Mononuclear cell (primary cell): ENCODE measurements around the gene PDE6B. TPM values are rescaled to one million over a fixed set of nuclear protein-coding genes. Genes with fewer than 3 reads are reported as not detected.
"Not testable (repeated sequence)": the region's sequence is repeated elsewhere in the genome, so short reads cannot be mapped to it uniquely, and the experiment has no call there.

Experiments
- H3K27me3 ChIP-seq: 2 replicates; pipeline ENCODE4 v1.6.0; 2011; ENCODE audit warnings: low read length, control low read depth; ENCODE audit not compliant: insufficient read depth
- H3K4me1 ChIP-seq: 2 replicates; pipeline ENCODE4 v1.5.1; 2011; ENCODE audit warnings: mild to moderate bottlenecking, low read length, control low read depth; ENCODE audit not compliant: insufficient read depth
- H3K4me3 ChIP-seq: 2 replicates; pipeline ENCODE4 v1.5.1; 2011; ENCODE audit warnings: mild to moderate bottlenecking, low read length, moderate library complexity
- H3K9me3 ChIP-seq: 2 replicates; pipeline ENCODE4 v1.5.1; 2011; ENCODE audit warnings: low read depth, mild to moderate bottlenecking, control low read depth, low read length
- total RNA-seq: library from RNA; depleted of rRNA; stranded (reverse); fragments of >200 nt; gene quantifications from one replicate; pipeline ENCODE4 v1.2.3, GENCODE V29; 2012

The PDE6B gene
- total RNA-seq, 1 donor, result 10.4 TPM

DNA sequence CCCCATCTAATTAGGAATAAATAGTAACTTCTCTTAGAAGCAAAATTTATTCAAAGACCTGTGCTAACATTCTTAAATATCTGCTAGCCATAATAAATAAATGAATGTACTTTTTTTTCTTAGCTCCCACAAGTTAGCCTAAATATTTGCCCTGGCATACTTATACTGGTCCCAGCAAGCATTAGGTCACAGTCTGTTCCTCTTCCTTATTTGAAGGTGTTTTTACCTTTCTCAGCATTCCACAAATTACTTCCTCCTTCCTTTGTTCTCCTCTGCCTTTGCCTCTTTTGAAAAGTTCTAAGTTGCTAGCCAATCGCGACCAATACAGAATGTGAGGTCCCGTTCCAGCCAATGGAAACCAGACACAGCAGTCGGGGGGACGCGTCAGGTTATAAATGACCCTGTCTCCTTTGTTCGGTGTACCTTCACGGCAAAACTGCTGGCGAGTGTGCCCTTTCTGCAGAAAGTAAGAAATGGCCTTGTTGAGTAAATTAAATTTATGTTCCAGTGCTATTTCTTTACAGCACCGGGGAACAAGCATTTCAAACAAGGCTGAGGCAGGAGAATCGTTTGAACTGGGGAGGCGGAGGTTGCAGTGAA, 69.1 kb downstream of the PDE6B start:
- not testable (repeated sequence) for H3K9me3 ChIP-seq, H3K27me3 ChIP-seq, H3K4me3 ChIP-seq
- peaks cover 20% of the 10 kb centered on the region for H3K4me1 ChIP-seq

DNA sequence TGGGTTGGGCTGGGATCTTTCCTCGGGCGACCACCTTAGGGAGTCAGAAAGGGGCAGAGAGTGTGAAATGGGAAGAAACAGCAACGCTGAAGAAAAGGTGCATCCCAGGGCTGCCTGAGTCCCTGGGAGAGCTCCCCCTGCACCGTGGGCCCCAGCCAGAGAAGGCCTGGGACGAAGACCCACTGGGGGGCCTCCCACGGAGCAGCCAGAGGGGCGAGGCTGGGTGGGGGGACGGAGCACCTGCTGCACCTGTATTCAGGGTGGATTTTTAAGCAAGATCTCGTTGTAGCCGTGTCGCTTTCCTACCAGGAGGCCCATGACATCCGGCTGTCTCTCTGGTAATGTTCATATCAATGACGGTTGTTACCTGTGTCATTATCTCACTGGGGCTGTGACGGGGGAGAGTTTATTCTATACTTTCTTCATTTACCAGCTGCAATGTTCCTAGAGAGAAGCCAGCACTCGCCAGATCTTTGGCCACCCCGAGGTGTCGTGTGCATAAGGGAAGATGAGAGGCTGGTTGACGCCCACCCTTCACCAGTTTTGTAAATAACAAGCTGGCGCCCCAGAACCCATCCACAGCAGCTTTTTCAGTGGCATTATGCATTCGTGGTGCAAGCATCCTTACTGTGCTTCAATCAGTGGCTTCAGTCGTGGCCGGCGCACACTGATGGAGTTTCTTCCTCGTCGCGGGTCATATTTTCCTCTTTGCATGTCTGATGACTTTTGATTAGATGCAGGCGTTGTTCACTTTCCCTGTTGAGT, 74.6 kb downstream of the PDE6B start:
- H3K4me1 ChIP-seq, result peaks cover 23% of the 10 kb centered on the region
- no peaks in the 10 kb centered on the region for H3K9me3 ChIP-seq
- H3K27me3 ChIP-seq, result no peaks in the 10 kb centered on the region
- no peak overlapping the region for H3K4me3 ChIP-seq

DNA sequence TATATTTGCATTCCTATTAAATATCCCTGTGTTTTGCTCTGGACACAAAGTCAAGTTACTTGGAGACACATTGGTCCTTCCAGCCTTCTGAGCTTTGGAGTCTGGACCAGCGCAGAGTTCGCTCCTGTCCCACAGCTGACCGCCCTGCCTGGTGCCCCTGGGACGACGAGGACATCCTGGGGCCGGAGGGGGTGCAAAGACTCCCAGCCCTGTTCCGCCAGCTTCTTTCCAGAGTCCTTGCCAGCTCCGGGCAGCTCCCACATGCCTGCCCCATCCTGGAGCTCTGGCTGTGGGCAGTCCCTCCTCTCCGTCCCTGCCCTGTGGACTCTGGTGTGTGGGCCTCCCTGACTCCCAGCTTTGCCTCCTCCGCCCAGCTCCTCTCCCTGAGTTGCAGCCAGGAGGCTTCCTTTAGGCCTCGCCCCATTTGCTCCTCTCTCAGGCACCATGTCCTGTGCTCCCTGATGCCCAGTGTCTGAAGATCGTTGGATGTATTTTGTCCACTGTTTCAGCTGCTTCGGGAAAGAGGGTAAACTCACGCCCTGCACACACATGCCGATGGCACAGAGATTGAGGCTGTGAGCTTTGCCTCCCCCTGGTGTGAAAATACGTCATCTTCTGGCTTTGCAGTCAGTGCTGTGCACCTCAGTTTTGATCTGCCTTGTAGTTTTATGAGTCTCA, 75.4 kb downstream of the PDE6B start:
- no peak overlapping the region for H3K4me3 ChIP-seq
- peaks cover 26% of the 10 kb centered on the region for H3K4me1 ChIP-seq
- no peaks in the 10 kb centered on the region for H3K27me3 ChIP-seq
- H3K9me3 ChIP-seq, result no peaks in the 10 kb centered on the region

DNA sequence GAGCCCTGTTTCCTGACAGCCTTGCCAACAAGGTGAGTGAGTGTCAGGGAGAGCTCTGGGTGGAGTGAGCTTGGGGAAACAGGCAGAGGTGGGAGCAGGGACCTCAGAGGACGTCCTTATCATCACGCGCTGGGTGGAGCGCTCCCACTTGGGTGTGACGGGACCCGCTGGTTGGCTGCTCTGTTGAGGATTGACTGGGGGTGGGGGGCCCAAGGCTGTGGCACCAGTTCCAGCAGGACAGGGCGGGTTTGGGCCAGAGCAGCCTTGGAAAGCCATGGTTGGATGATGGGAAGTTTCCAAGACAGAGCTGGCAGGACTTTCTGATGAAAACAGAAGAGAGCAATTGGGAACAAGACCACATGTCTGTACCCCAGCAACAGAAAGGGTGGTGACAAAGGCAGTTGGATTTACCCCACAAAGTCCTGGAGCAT, 77.3 kb downstream of the PDE6B start:
- no peaks in the 10 kb centered on the region for H3K9me3 ChIP-seq
- no peaks in the 10 kb centered on the region for H3K27me3 ChIP-seq
- peaks cover 42% of the 10 kb centered on the region for H3K4me1 ChIP-seq
- no peak overlapping the region for H3K4me3 ChIP-seq

DNA sequence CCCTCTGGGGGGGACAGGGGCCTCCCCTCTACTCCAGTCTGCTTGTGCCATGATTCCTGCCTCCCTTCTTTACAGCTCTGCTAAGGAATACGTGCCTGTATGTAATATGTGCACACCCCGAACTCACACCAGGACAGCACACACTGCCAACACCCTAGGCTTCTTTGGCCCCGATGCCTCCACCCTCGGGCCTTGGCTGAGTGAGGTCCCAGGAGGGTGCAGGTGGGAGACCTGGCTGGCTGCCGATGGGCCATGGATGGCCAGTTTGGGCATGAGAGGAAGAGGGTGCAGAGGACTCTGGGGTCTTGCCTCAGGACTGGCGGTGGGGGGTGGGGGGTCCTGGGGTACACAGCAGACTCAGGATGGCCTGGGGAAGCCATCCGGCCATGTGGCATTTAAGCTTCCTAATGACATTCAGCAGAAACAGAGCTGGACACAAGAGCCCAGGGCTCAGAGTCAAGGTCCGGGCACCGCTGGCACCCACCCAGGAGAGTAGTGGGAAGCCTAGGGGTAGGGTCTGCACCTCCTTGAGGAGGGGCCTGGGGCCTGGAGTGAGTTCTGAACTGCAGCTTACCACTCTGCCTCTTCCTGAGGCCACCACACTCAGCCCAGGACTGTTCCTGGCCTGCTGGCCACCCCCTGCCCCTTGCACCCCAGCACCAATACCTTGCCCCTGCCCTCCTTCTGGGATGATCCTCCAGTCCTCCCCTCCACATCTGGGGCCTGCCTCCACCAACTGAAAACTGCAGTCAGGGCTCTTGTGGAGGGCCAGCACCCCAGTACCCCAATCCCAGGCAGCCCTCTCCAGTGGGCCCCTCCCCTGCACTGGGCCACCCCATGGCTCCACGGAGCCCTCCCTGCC, 78.2 kb downstream of the PDE6B start:
- no peaks in the 10 kb centered on the region for H3K9me3 ChIP-seq
- no peak overlapping the region for H3K4me3 ChIP-seq
- peaks cover 51% of the 10 kb centered on the region for H3K4me1 ChIP-seq
- H3K27me3 ChIP-seq, result no peaks in the 10 kb centered on the region

DNA sequence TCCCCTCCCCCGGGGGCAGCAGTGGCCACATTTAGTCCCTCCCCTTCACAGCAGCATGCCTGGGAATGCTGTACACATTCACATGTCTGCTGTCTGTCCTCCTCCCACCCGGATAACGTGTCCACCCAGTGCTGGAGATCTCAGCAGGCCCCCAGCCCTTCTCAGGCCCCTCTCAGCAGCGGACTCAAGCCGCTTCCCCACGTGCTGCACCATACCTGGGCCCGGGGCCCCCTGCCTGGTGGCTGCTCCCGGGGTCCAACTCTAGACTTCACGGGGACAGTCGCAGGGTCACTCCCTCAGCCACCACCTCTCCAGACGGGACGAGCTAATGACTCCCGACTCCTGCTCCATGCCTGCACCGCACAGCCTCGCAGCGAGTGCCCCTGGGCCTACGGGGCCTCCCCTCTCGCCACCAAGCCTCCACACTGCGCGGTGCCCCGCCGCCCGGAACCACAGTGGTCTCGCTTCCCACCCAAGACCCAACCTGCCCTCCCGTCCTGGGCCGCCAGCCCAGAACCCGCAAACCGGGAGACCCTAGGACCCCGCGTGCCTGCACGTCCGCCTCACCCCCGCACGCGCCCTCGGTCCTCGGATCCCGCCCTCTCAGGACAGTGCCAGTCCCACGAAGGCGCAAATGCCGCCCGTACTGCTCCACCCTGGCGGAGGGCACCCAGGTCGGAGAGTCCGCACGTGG, 79.0 kb downstream of the PDE6B start:
- H3K9me3 ChIP-seq, result no peaks in the 10 kb centered on the region
- no peak overlapping the region for H3K4me3 ChIP-seq
- no peaks in the 10 kb centered on the region for H3K27me3 ChIP-seq
- peaks cover 51% of the 10 kb centered on the region for H3K4me1 ChIP-seq

DNA sequence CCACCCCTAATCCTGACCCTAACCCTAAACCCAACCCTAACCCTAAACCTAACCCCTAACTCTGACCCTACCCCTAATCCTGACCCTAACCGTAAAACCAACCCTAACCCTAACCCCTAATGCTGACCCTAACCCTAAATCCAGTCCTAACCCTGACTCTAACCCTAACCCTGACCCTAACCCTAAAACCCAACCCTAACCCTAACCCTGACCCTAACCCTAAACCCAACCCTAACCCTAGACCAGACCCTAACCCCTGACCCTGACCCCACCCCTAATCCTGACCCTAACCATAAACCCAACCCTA, 79.6 kb downstream of the PDE6B start:
- Histone ChIP-seq H3K27me3 (no peaks in the 10 kb centered on the region), H3K9me3 (no peaks in the 10 kb centered on the region), H3K4me1 (peaks cover 49% of the 10 kb centered on the region), H3K4me3 (peak overlapping the region; percentile 52)

DNA sequence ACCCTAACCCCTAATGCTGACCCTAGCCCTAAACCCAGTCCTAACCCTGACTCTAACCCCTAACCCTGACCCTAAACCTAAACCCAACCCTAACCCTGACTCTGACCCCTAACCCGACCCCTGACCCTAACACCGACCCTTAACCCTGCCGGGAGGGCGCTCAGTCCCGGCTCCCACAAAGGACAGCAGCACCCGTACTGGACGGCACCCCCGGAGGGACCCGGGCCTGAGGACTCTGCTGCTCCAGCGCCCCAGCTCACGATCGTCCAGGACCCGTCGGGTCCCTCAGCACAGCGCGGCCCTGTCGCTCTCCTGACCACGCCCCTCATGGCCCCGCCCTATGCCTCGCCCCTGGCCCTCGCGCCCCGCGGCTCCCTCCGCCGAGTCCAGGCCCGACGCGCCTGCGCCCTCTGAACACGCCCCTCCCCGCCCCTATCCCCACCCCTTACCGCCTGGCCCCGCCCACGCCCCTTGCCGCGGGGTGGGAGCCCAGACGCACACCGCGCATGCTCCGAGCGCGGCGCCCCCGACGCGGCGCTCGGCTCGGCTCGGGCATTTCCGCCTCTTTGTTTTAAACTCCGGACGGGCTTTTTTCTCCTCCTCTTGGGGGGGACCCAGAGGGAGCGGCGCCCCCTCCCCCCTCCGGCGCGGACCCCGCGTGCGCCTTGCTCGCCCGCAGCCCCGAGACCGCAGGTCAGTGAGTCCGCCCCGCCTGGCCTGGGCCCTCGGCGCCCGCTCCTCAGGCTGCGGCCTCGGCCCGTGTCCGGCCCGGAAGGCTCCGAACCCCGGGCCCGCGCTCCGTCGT, 80.1 kb downstream of the PDE6B start, which contains the start of gene PCGF3:
Gene PCGF3, plus strand, starts transcription at position 555 of the 805 bp plus-strand sequence. CDS start 27,849 bp downstream, outside the sequence.
- Histone ChIP-seq H3K4me1 (peaks cover 48% of the 10 kb centered on the region), H3K9me3 (no peaks in the 10 kb centered on the region), H3K27me3 (no peaks in the 10 kb centered on the region), H3K4me3 (peak within 1 kb of the TSS; percentile 80)

DNA sequence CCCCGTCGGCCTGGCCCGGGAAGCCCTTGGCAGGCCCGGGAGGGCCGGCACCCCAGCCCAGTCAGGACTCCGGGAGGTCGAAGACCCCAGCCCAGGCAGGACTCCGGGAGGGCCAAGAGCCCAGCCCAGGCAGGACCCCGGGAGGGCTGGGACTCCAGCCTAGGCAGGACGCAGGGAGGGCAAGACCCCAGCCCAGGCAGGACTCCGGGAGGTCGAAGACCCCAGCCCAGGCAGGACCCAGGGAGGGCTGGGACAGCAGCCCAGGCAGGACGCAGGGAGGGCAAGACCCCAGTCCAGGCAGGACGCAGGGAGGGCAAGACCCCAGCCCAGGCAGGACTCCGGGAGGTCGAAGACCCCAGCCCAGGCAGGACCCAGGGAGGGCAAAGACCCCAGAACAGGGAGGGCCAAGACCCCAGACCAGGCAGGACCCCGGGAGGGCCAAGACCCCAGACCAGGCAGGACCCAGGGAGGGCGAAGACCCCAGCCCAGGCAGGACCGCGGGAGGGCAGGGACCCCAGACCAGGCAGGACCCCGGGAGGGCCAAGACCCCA, 80.8 kb downstream of the PDE6B start:
- H3K4me3 ChIP-seq, result peak overlapping the region; percentile 80
- not testable (repeated sequence) for H3K27me3 ChIP-seq, H3K9me3 ChIP-seq
- peaks cover 48% of the 10 kb centered on the region for H3K4me1 ChIP-seq

DNA sequence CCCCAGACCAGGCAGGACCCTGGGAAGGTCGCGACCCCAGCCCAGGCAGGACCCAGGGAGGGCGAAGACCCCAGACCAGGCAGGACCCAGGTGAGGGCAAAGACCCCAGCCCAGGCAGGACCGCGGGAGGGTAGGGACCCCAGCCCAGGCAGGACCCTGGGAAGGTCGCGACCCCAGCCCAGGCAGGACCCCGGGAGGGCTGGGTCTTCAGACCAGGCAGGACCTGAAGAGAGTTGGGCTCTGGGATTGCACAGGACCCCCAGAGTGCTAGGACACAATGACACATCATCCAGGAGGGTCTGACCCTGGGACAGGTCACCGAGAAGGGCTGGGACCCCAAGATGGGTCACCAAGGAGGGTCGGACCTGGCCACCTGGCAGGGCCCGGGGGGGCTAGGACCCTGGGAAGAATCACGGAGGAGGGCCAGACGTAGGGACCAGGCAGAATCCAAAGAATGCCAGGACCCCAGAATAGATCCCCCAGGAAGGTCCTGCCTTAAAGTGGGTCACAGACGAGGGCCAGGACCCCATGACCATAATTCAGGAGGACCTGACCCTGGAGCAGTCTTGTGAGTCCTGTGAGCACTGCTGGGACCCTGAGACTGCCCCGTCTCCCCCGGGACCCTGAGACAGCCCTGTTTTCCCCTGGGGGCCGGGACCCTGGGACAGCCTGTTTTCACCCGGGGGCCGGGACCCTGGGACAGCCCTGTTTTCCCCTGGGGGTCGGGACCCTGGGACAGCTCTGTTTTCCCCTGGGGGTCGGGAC, 81.6 kb downstream of the PDE6B start:
- H3K27me3 ChIP-seq, result no peaks in the 10 kb centered on the region
- no peak overlapping the region for H3K4me3 ChIP-seq

DNA sequence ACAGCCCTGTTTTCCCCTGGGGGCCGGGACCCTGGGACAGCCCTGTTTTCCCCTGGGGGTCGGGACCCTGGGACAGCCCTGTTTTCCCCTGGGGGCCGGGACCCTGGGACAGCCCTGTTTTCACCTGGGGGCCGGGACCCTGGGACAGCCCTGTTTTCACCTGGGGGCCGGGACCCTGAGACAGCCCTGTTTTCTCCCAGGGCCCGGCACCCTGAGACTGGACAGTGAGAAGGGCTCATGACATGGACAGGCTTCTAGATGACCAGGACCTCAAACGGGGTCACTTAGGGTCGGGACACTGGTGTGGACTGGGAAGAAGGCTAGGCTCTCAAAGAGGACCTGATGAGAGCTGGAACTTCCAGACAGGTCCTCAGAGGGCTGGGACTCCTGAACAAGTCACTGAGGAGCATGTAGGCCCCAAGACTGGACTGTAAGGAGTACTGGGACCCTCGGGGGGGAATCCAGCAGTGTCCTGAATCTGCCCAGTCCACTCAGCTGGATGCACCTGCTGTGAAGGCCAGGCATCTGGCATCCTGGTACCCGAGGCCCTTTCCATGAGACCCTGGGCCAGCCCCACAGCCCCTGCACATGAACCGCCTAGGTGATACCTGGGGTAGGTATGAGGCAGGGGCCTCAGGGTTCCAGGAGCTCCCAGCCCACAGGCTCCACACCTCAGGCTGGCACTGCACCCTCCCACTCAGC, 82.7 kb downstream of the PDE6B start:
- Histone ChIP-seq H3K27me3 (no peaks in the 10 kb centered on the region), H3K4me1 (peaks cover 48% of the 10 kb centered on the region), H3K9me3 (no peaks in the 10 kb centered on the region), H3K4me3 (no peak overlapping the region)

More for the DNA sequence above, 81.6 kb downstream of the PDE6B start:
- Histone ChIP-seq H3K9me3 (no peaks in the 10 kb centered on the region), H3K4me1 (peaks cover 48% of the 10 kb centered on the region)

DNA sequence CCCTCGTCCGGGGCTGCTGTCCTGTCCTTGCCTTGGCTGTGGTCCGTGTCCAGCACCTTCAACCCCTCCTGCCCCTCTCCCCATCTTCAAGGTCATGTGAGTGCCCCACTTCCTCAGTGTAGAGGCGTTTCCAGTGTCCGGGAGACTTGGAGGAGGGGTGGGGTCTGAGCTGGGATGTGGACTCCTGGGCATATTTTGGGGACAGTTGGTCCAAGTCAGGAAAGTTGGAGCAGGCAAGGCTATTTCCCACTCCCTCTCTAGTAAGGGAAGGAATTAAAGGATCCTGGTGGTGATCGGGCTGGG, 83.2 kb downstream of the PDE6B start:
- Histone ChIP-seq H3K4me1 (peaks cover 48% of the 10 kb centered on the region), H3K27me3 (no peaks in the 10 kb centered on the region), H3K4me3 (no peak overlapping the region), H3K9me3 (no peaks in the 10 kb centered on the region)

DNA sequence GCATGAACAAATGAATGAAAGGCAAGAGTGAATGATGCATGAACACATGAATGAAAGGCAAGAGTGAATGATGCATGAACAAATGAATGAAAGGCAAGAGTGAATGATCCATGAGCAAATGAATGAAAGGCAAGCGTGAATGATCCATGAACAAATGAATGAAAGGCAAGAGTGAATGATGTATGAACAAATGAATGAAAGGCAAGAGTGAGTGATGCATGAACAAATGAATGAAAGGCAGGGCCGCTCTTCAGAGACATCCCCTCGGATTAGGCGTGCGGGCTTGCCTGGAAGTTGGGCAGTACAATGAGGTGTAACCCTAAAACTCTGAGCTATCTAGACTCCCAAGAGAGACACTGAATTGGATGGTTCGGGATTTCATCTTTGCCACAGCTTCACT, 84.0 kb downstream of the PDE6B start:
- H3K9me3 ChIP-seq, result no peaks in the 10 kb centered on the region
- no peaks in the 10 kb centered on the region for H3K27me3 ChIP-seq
- peaks cover 48% of the 10 kb centered on the region for H3K4me1 ChIP-seq
- no peak overlapping the region for H3K4me3 ChIP-seq
